ENCODE measurements around the gene TSPAN9.

Gene TSPAN9

DNA sequence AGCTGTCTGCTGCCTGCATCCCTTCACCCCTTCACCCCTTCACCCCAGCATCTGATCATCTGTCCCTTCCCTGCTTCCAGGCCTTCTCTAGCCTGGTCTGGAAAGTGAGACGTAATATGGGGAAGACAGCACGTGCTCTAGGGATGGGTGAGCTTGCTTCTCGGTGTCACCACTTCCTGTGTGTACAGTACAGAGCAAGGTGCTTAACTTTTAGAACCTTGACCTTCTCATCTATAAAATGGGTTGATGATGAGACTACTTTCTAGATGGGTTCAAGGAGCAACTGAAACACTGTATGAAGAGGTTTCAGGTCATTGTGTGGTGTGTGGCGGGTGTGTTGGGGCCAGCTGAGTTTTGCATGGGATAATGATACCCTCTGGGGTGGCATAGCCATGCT lies 140.5 kb downstream of the TSPAN9 start:
- Histone ChIP-seq H3K36me3 (no peaks in the 10 kb centered on the region), H3K4me3 (peak overlapping the region in 5 of 10 experiments; percentile 36 to 51 (median 42); a peak in 4 of 20 replicates), H4K20me1 (no peaks in the 10 kb centered on the region), H3K9me3 (replicated peaks in 1 of 11) (no peaks in the 10 kb centered on the region), H3K27me3 (peaks cover 0 to 8% (median 0%) of the 10 kb centered on the region in 11 experiments; a peak in 2 of 22 replicates), H3K4me2 (peak overlapping the region; percentile 52 to 100 (median 92)), H3K9ac (peak overlapping the region in 8 of 11 experiments; percentile 70 to 91 (median 82); a peak in 15 of 22 replicates), H3K27ac (peak overlapping the region in 9 of 11 experiments; percentile 61 to 98 (median 92); a peak in 18 of 22 replicates), H3K4me1 (peaks cover 64 to 100% (median 99%) of the 10 kb centered on the region in 10 experiments)
- no peak for TF ChIP-seq Cebpa-rat (IDR thresholded peaks at IDR 0.05)

DNA sequence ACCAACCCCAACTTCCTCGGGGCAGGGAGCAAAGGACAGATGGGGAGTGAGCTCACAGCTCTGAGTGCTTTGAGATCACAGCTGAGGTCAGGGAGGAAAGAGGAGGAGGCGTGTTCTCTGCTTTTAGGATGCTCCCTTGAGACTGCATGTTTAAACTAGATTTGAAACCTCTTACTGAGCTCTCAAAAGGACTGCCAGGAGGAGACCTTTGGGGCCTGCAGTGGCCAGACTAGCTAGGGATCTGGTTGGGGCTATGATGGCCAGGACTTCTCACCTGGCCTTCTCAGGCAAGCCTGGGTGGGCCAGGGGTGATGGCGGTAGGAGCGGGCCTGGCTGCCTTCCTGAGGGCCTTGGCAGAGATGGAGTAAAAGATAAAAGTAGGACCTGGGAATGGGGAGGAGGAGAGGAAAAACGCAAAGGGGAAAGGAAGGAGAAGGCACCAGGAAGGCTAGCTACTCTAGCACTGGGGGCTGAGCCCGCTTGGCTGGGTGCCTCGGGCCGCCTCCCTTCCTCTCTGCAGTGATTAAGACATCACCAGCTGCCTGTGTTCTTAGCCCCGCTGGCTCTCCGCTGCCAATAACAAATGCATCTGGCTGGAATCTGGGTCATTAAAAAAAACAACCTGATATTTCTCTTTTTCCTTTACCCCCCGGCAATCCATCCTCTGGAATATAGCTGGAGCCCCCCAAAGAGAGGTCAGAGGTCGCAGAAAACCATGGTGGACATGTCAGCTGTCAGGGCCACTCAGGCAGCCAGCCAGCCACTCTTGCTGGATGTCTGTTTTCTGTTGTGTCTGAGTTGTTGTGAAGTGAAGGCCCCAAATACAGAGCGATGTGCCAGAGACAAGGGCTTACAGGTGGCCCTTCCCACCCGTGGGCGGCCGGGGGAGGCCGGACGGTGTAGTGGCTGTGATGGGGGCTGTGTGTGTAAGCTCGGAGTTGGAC lies 141.3 kb downstream of the TSPAN9 start:
- H3K9ac ChIP-seq, result peak overlapping the region in 10 of 11 experiments; percentile 14 to 91 (median 78); a peak in 19 of 22 replicates
- TF ChIP-seq Cebpa-rat (IDR thresholded peaks at IDR 0.05), result peak in 3 of 11 experiments; percentile 39 to 73 (median 54); a peak in 6 of 22 replicates
- H3K4me3 ChIP-seq, result peak overlapping the region in 8 of 10 experiments; percentile 22 to 51 (median 42); a peak in 13 of 20 replicates
- H4K20me1 ChIP-seq, result no peaks in the 10 kb centered on the region
- peak overlapping the region; percentile 52 to 100 (median 92) for H3K4me2 ChIP-seq
- peak overlapping the region in 10 of 11 experiments; percentile 46 to 98 (median 90); a peak in 19 of 22 replicates for H3K27ac ChIP-seq
- H3K36me3 ChIP-seq, result no peaks in the 10 kb centered on the region
- peaks cover 64 to 100% (median 100%) of the 10 kb centered on the region in 10 experiments for H3K4me1 ChIP-seq
- no peaks in the 10 kb centered on the region for H3K9me3 ChIP-seq (replicated peaks in 1 of 11)
- peaks cover 0 to 8% (median 0%) of the 10 kb centered on the region in 11 experiments; a peak in 2 of 22 replicates for H3K27me3 ChIP-seq

- H3K4me2 ChIP-seq, result peak overlapping the region; percentile 52 to 100 (median 92)
Observed at GRCh38 chr12:3219233-3219632, 142.1 kb downstream of the TSPAN9 start.

DNA sequence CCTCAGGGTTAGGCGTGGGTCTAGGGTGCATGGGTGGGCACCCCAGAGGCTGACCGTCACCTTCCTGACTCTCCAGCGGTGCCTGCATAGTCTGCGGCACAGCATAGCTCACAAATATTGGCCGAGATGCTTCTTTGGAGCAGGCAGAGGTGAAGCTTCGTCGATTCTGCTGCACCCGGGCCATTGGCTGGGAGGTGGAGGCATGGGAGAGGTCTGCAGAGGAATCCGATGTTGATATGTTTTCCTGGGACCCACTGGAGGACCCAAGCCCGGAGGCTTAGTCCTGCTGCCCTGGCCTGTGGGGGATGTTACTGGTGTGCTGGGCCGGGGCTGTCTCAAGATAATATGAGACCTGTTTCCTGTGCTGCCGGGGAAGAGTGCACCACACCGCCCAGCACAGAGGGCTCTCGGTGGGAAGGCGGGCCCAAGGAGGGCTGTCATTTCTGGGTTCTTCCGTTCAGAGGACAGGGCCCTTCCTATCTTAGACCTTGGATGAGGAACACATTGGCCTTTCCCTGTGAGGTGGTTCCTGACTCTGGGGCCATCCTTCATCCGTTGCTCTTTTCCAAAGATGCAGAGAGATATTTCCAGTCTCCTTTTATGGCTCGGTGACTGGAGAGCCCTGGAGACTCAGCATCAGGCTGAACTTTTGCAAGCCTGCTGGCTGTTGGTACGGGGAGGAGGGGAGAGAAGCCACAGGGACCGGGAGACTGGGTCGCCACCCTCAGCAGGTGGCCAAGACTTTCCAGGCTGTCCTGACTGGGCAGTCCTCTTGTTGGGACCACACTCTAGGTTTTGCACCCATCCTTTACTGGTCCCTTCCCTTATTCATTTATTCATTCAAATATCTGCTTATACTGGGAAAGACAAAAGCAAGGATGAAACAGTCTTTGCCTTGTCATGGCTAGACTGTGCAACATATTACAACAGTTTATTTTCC lies 143.5 kb downstream of the TSPAN9 start:
- peak overlapping the region in 9 of 11 experiments; percentile 7 to 98 (median 92); a peak in 18 of 22 replicates for H3K27ac ChIP-seq
- H3K27me3 ChIP-seq, result peaks cover 0 to 24% (median 0%) of the 10 kb centered on the region in 11 experiments; a peak in 3 of 22 replicates
- H3K9me3 ChIP-seq (replicated peaks in 1 of 11), result no peaks in the 10 kb centered on the region
- H3K4me1 ChIP-seq, result peaks cover 67 to 100% (median 100%) of the 10 kb centered on the region in 10 experiments
- peak overlapping the region; percentile 7 to 100 (median 92) for H3K4me2 ChIP-seq
- H4K20me1 ChIP-seq, result no peaks in the 10 kb centered on the region
- peak overlapping the region in 3 of 10 experiments; percentile 12 to 27 (median 13); a peak in 2 of 20 replicates for H3K4me3 ChIP-seq
- TF ChIP-seq Cebpa-rat (IDR thresholded peaks at IDR 0.05), result no peak
- peak overlapping the region in 8 of 11 experiments; percentile 28 to 91 (median 56); a peak in 15 of 22 replicates for H3K9ac ChIP-seq
- H3K36me3 ChIP-seq, result no peaks in the 10 kb centered on the region

More at GRCh38 chr12:3219233-3219632, 142.1 kb downstream of the TSPAN9 start:
- peaks cover 0 to 15% (median 0%) of the 10 kb centered on the region in 11 experiments; a peak in 3 of 22 replicates for H3K27me3 ChIP-seq
- no peaks in the 10 kb centered on the region for H3K9me3 ChIP-seq (replicated peaks in 1 of 11)
- no peak for TF ChIP-seq Cebpa-rat (IDR thresholded peaks at IDR 0.05)
- H3K4me1 ChIP-seq, result peaks cover 67 to 100% (median 100%) of the 10 kb centered on the region in 10 experiments
- peak overlapping the region in 3 of 10 experiments; percentile 36 to 44 (median 41); a peak in 2 of 20 replicates for H3K4me3 ChIP-seq
- H3K36me3 ChIP-seq, result no peaks in the 10 kb centered on the region
- no peaks in the 10 kb centered on the region for H4K20me1 ChIP-seq
- H3K9ac ChIP-seq, result peak overlapping the region in 10 of 11 experiments; percentile 14 to 91 (median 78); a peak in 19 of 22 replicates
- peak overlapping the region in 10 of 11 experiments; percentile 46 to 98 (median 90); a peak in 19 of 22 replicates for H3K27ac ChIP-seq

- H3K9me3 ChIP-seq (replicated peaks in 1 of 11), result no peaks in the 10 kb centered on the region
- no peaks in the 10 kb centered on the region for H3K36me3 ChIP-seq
- peak overlapping the region in 6 of 11 experiments; percentile 3 to 86 (median 22); a peak in 5 of 22 replicates for H3K9ac ChIP-seq
- peaks cover 67 to 100% (median 100%) of the 10 kb centered on the region in 10 experiments for H3K4me1 ChIP-seq
- peak overlapping the region in 9 of 11 experiments; percentile 25 to 100 (median 94); a peak in 17 of 22 replicates for H3K4me2 ChIP-seq
- peak overlapping the region in 8 of 11 experiments; percentile 15 to 98 (median 92); a peak in 14 of 22 replicates for H3K27ac ChIP-seq
- no peak for TF ChIP-seq Cebpa-rat (IDR thresholded peaks at IDR 0.05)
- no peak overlapping the region for H3K4me3 ChIP-seq
- H4K20me1 ChIP-seq, result no peaks in the 10 kb centered on the region
- H3K27me3 ChIP-seq, result peaks cover 0 to 24% (median 0%) of the 10 kb centered on the region in 11 experiments; a peak in 3 of 22 replicates
Observed at GRCh38 chr12:3222306-3222705, 145.1 kb downstream of the TSPAN9 start.

DNA sequence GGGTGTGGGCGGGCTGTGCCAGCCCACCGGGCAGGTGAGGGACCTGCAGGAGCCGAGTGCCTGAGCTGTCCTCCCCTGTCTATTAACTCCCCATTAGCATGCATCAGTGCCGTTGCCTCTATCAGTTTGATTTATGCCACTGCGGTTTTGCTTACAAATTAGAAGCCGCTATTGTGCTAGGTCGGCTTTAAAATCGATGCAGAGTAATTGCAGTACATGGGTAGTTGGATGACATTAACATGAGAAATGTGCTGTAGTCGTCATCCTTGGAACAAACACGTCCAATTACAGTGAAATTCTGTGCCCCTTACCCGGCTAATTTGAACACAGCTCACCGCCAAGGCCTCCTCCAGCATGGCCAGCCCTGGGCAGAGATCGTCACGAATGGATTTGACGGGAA lies 145.8 kb downstream of the TSPAN9 start:
- peak overlapping the region in 4 of 11 experiments; percentile 86 to 88 (median 86); a peak in 6 of 22 replicates for H3K9ac ChIP-seq
- TF ChIP-seq Cebpa-rat (IDR thresholded peaks at IDR 0.05), result no peak
- no peak overlapping the region for H3K4me3 ChIP-seq
- no peaks in the 10 kb centered on the region for H3K36me3 ChIP-seq
- H3K4me2 ChIP-seq, result peak overlapping the region in 8 of 11 experiments; percentile 86 to 100 (median 94); a peak in 16 of 22 replicates
- peak overlapping the region in 7 of 11 experiments; percentile 8 to 98 (median 93); a peak in 13 of 22 replicates for H3K27ac ChIP-seq
- no peaks in the 10 kb centered on the region for H3K9me3 ChIP-seq (replicated peaks in 1 of 11)
- H3K27me3 ChIP-seq, result peaks cover 0 to 24% (median 0%) of the 10 kb centered on the region in 11 experiments; a peak in 3 of 22 replicates
- H4K20me1 ChIP-seq, result no peaks in the 10 kb centered on the region
- H3K4me1 ChIP-seq, result peaks cover 64 to 100% (median 100%) of the 10 kb centered on the region in 10 experiments

- Histone ChIP-seq H3K9ac (peak overlapping the region; percentile 48 to 88 (median 78); a peak in 20 of 22 replicates), H4K20me1 (no peaks in the 10 kb centered on the region), H3K27me3 (peaks cover 0 to 24% (median 0%) of the 10 kb centered on the region in 11 experiments; a peak in 3 of 22 replicates), H3K4me2 (peak overlapping the region; percentile 72 to 100 (median 94)), H3K4me3 (peak overlapping the region in 5 of 10 experiments; percentile 2 to 45 (median 22); a peak in 3 of 20 replicates), H3K9me3 (replicated peaks in 1 of 11) (peaks cover 0 to 9% (median 6%) of the 10 kb centered on the region in 11 experiments; a peak in 14 of 22 replicates), H3K27ac (peak overlapping the region in 10 of 11 experiments; percentile 52 to 98 (median 90); a peak in 21 of 22 replicates), H3K4me1 (peaks cover 55 to 100% (median 100%) of the 10 kb centered on the region in 10 experiments), H3K36me3 (peaks cover 0 to 3% (median 0%) of the 10 kb centered on the region in 11 experiments; a peak in 1 of 22 replicates)
- TF ChIP-seq Cebpa-rat (IDR thresholded peaks at IDR 0.05), result no peak
Observed at GRCh38 chr12:3223601-3224529, 146.7 kb downstream of the TSPAN9 start.
